LNCAP (cell line): ENCODE measurements around the gene RIMBP3C.

ENCODE experiments used
- TF ChIP-seq, protein P1 (sequence below): fragments of 450-650 bp; IDR thresholded peaks from 2 replicates; pipeline ENCODE4 v1.5.1; 2017; ENCODE audit warnings: mild to moderate bottlenecking

Gene RIMBP3C

DNA sequence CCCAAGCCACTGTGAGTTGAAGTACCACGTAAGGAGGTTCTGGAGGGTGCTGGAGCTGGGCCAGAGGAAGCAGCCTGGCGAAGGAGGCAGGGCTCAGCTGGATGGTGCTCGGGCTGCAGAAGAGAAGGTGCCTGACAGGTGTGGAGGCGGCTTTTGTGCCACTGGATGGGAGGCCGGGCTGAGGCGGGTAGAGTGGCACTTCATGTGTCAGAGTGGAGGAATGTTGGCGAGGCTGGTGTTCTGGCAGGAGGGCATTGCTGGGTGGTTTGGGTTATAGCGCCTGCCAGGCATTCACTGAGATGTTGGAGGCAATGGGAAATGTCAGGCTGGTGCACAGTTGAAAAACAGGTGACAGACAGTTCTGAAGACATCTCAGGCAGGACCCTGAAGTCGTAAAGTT, 40.4 kb upstream of the RIMBP3C start:
- TF ChIP-seq, protein P1, sequence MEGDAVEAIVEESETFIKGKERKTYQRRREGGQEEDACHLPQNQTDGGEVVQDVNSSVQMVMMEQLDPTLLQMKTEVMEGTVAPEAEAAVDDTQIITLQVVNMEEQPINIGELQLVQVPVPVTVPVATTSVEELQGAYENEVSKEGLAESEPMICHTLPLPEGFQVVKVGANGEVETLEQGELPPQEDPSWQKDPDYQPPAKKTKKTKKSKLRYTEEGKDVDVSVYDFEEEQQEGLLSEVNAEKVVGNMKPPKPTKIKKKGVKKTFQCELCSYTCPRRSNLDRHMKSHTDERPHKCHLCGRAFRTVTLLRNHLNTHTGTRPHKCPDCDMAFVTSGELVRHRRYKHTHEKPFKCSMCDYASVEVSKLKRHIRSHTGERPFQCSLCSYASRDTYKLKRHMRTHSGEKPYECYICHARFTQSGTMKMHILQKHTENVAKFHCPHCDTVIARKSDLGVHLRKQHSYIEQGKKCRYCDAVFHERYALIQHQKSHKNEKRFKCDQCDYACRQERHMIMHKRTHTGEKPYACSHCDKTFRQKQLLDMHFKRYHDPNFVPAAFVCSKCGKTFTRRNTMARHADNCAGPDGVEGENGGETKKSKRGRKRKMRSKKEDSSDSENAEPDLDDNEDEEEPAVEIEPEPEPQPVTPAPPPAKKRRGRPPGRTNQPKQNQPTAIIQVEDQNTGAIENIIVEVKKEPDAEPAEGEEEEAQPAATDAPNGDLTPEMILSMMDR = no peak

DNA sequence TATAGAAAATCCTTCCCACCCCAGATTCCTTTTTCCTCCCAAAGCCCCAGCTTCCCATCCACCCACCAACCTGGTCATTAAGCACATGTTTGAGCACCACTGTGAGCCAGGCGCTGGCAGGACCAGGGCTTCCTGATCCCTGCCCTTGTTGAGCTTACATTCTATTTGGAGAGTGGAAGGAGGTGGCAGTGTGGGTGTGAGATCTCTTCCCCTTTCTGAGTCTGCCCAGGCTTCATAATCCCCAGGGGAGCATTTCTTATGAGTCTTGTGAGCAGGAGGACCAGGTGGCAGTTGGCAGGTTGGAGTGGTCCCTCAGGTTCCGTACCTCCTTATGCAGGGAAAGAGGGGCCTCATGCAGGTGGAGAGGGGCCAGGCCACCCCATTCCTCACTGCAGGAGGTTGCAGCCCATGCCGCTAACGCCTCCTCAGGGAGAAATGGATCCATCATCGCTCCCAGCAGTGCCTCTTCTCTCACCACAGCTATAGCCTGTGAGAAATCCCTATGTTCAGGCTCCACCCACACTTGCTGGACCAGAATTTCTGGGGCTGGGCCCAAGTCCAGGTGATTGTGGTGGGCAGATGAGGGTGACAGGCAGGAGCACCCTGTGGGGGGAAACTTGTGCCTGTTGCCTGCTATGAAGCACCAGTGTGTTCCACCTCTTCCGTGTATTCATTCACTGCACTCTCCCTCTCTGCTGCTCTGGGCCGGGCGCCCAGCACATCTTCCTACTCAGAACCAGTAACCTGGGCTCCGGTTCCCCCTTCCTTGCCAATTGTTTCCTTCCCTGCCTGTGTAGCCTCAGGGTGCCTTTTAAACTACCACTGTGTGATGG, 39.8 kb upstream of the RIMBP3C start:
- TF ChIP-seq, protein P1 = no peak

DNA sequence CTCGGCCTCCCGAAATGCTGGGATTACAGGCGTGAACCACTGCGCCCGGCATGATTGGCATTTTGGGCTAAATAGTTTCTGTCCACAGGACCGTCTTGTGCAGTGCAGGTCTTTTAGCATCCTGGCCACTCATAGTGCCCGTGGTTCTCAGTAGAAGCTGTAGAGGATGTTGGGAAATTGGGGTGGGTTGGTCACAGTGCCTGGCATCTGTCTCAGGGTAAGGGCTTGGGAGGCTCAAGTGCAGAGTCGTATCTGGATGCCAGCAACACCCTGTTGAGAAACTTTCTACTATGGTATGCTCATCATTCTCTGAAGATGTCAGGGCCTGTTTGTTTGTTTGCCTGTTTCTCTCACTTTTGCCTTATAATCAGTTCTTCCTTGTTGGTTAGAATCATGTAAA, 38.1 kb upstream of the RIMBP3C start:
- TF ChIP-seq, protein P1 = no peak

DNA sequence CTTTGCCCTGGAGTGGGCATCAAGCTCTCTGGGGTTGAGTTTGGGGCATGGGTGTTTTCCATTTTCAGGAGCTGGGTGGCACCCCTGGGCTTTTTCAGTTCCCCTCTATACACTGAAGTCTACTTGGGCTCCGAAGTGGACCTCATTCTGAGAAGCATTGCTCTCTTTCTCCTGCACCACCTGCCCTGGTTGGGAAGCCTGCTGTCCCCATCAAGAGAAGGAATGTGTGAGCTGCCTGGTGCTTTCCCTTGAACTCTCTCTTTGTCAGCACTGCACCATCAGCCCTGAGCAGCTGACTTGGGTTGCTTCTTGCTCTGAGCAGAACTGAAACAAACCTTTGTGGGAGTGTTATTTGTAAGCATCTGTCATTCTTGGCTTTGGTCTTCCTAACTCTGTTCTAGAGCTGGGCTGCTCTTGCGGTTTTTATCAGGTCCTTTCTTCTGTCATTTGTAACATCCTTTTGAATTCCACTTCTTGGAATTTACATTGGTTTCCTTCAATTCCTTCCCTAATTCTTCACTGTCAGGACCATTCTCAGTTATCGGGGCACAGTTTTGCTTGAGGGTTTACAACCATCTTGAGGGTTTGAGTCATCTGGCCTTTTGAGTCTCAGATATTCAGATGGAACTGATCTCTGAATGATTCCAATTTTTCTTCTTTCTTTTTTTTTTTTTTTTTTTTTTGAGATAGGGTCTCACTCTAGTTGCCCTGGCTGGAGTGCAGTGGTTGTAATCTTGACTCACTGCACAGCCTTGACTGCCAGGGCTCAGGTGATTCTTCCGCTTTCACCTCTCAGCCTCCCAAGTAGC, 36.7 kb upstream of the RIMBP3C start:
- TF ChIP-seq, protein P1 = no peak

DNA sequence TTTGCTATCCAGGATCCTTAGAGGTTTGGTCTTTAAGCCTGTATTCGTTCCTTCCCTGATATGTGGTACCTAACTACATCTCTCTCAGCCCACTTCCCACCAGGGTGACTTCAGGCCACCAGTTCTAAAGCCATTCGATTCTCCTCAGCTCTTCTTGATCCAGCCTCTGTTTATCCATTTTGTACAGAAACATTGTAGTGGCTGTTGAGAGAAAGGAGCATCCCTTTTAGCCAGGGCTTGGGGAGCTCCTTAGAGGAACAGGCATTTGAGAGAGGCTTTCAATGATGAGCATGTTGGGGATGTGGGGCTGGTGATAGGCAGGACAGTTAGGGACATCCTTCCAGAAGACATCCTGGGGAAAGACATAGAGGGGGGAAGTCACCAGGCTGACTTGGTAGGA, 34.1 kb upstream of the RIMBP3C start:
- TF ChIP-seq, protein P1 = no peak

DNA sequence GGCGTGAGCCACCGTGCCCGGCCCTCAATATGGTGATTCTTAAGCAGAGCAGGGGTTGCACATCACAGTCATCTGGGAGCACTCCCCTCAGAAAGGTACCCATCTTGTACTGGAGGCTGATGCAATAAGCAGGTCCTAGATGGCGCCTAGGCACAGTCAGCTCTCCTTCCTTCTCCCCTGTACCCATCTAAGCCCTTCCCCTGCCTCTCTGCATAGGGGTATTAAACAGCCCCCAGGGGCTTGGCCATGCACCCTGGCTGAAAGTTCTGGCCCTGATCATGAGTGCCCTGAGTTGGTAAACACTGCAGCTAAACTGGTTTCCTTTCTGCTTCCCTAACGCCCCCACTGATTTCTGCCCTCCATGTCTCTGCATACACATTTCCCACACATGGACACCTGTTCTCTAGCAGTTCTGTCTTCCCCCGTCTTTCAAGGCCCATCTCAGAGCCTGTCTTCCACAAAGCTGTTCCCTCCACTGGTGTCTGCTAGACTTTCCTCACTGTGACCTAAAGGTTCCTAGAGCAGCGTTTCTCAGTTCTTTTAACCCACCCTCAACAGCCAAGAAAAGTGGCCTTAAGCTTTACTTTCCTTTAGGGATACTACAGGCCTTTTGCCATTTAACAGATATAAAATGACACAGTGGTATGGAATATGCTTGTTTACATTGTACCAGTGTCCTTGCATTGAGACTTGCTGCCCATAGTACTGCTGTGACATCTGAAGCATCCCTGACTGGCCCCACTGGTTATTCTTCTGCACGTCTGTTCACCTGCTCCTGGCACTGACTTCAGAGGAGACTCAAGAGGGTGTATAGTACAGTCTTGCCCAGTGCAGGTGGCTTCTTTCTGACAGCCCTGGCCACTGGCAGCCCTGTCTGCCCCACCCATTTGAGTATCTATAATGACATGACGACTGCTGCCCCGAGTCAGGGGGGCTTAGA, 31.8 kb upstream of the RIMBP3C start:
- TF ChIP-seq, protein P1 = no peak

DNA sequence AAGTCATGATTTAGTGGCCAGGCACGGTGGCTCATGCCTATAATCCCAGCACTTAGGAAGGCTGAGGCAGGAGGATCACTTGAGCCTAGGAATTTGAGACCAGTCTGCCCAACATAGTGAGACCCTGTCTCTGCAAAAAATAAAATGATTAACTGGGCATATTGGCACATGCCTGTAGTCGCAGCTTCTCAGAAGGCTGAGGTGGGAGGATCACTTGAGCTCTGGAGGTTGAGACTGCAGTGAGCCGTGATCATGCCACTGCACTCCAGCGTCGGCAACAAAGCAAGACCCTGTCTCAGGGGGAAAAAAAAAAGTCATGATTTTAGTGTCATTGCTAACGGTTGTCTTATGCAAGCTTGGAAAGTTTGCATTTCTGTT, 28.2 kb upstream of the RIMBP3C start:
- TF ChIP-seq, protein P1 = no peak
